GM18502 (cell line): ENCODE data around the gene LAMA2.

ENCODE experiments used
- ATAC-seq: cut with Tn5 transposase; IDR thresholded peaks from one replicate; pipeline ENCODE4 v1.9.1; 2021; ENCODE audit warnings: mild to moderate bottlenecking; ENCODE audit not compliant: unreplicated experiment, poor library complexity

The LAMA2 gene

GRCh38 chr6:129111853-129112252 is 228.9 kb downstream of the LAMA2 start:
- no peak for ATAC-seq

GRCh38 chr6:129112591-129112990 is 229.7 kb downstream of the LAMA2 start:
- ATAC-seq: no peak

- no peak for ATAC-seq
Observed at GRCh38 chr6:129113637-129114036, 230.7 kb downstream of the LAMA2 start.

- no peak for ATAC-seq
Observed at GRCh38 chr6:129114636-129115391, 231.9 kb downstream of the LAMA2 start.

GRCh38 chr6:129115471-129115870 is 232.5 kb downstream of the LAMA2 start:
- ATAC-seq: no peak

- no peak for ATAC-seq
Observed at GRCh38 chr6:129117355-129117754, 234.4 kb downstream of the LAMA2 start.

GRCh38 chr6:129120856-129121638 is 238.1 kb downstream of the LAMA2 start:
- ATAC-seq: no peak

GRCh38 chr6:129124347-129124746 is 241.4 kb downstream of the LAMA2 start:
- ATAC-seq: no peak

- ATAC-seq: no peak
Observed at GRCh38 chr6:129130106-129130505, 247.2 kb downstream of the LAMA2 start.

GRCh38 chr6:129130959-129131681 is 248.2 kb downstream of the LAMA2 start:
- ATAC-seq: no peak

GRCh38 chr6:129133770-129134192 is 250.8 kb downstream of the LAMA2 start:
- ATAC-seq: no peak

GRCh38 chr6:129134535-129134934 is 251.6 kb downstream of the LAMA2 start:
- ATAC-seq: no peak

- ATAC-seq: no peak
Observed at GRCh38 chr6:129135451-129135850, 252.5 kb downstream of the LAMA2 start.

GRCh38 chr6:129136751-129137150 is 253.8 kb downstream of the LAMA2 start:
- ATAC-seq: no peak

GRCh38 chr6:129138739-129139405 is 255.9 kb downstream of the LAMA2 start:
- no peak for ATAC-seq

GRCh38 chr6:129140526-129140925 is 257.6 kb downstream of the LAMA2 start:
- no peak for ATAC-seq

GRCh38 chr6:129141499-129141898 is 258.6 kb downstream of the LAMA2 start:
- no peak for ATAC-seq

GRCh38 chr6:129146902-129147301 is 264.0 kb downstream of the LAMA2 start:
- ATAC-seq: no peak

- no peak for ATAC-seq
Observed at GRCh38 chr6:129150507-129150906, 267.6 kb downstream of the LAMA2 start.

- no peak for ATAC-seq
Observed at GRCh38 chr6:129153257-129153656, 270.3 kb downstream of the LAMA2 start.
